Body of pancreas (tissue), 4 donors: ENCODE data around the gene SEM1.

Experiments used
- POLR2A ChIP-seq, 3 donors: fragments of 450-650 bp; IDR thresholded peaks; one replicate each; pipeline ENCODE4 v1.6.1; 2016; ENCODE audit warnings: antibody characterized with exemption in 3 of 3, mild to moderate bottlenecking in 2 of 3
- TF ChIP-seq, protein P1 (sequence below), 7 experiments: fragments of 450-650 bp in 4 of 7; fragments of 200-600 bp in 3 of 7; sonication (generic) in 3 of 7; IDR thresholded peaks; one replicate each; pipeline ENCODE4 v1.5.1; 2016 to 2019; ENCODE audit warnings: antibody characterized with exemption in 7 of 7

DNA sequence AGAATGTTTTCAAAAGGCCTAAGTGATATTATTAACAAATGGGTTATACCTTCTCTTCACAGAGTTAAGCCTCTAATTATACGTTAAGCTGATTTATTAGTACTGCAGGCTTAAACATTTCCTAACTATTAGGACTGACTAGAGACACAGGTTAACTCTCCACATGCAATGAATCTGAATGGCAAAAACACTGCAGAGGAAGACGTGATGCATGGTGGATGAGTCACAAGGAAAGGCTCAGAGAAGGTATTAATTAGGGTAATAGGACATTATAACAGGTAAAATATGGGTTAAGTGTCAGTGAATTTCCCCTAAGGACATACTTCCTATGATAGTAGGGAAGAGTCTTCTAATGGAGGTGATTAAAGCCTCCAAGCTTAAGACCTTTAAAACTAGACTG is 24.7 kb upstream of the SEM1 start:
- TF ChIP-seq, protein P1, sequence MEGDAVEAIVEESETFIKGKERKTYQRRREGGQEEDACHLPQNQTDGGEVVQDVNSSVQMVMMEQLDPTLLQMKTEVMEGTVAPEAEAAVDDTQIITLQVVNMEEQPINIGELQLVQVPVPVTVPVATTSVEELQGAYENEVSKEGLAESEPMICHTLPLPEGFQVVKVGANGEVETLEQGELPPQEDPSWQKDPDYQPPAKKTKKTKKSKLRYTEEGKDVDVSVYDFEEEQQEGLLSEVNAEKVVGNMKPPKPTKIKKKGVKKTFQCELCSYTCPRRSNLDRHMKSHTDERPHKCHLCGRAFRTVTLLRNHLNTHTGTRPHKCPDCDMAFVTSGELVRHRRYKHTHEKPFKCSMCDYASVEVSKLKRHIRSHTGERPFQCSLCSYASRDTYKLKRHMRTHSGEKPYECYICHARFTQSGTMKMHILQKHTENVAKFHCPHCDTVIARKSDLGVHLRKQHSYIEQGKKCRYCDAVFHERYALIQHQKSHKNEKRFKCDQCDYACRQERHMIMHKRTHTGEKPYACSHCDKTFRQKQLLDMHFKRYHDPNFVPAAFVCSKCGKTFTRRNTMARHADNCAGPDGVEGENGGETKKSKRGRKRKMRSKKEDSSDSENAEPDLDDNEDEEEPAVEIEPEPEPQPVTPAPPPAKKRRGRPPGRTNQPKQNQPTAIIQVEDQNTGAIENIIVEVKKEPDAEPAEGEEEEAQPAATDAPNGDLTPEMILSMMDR (IDR thresholded peaks at IDR 0.05) = no peak
- TF ChIP-seq POLR2A (IDR thresholded peaks at IDR 0.05) = no peak
